Smooth muscle cell of the coronary artery (primary cell): ENCODE results near the gene RCC1. TPM values are rescaled to one million over a fixed set of nuclear protein-coding genes. Genes with fewer than 3 reads are reported as not detected.

Experiments
- total RNA-seq: library from RNA; depleted of rRNA; stranded (reverse); fragments of >200 nt; gene quantifications from 2 replicates; pipeline ENCODE4 v1.2.3, GENCODE V29; 2014; ENCODE audit warnings: low replicate concordance

RCC1 gene, protein sequence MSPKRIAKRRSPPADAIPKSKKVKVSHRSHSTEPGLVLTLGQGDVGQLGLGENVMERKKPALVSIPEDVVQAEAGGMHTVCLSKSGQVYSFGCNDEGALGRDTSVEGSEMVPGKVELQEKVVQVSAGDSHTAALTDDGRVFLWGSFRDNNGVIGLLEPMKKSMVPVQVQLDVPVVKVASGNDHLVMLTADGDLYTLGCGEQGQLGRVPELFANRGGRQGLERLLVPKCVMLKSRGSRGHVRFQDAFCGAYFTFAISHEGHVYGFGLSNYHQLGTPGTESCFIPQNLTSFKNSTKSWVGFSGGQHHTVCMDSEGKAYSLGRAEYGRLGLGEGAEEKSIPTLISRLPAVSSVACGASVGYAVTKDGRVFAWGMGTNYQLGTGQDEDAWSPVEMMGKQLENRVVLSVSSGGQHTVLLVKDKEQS
- total RNA-seq, result 35.1 and 52.5 TPM in 2 replicates

GRCh38 chr1:28505406-28506187 is at the start of gene RCC1:
Gene RCC1 (plus strand): TSS chr1:28506043. CDS start chr1:28529867, 23,824 bp downstream.

GRCh38 chr1:28552758-28553663 is 47.2 kb downstream of the RCC1 start, which contains the start of gene TRNAU1AP:
Gene TRNAU1AP (plus strand): TSS chr1:28553085. CDS start chr1:28553111, 26 bp downstream.

Other genes starting within 250 kb of the RCC1 start
- 12.8 and 18.4 TPM in 2 replicates for gene SESN2, start 246.5 kb upstream of the RCC1 start, total RNA-seq
- 20.2 and 40.0 TPM in 2 replicates for gene MED18, start 177.0 kb upstream of the RCC1 start, total RNA-seq
- 1.9 and 4.3 TPM in 2 replicates for gene PHACTR4, start 136.3 kb upstream of the RCC1 start, total RNA-seq
- gene TRNAU1AP, start 47.0 kb downstream of the RCC1 start, total RNA-seq, result 17.7 and 21.5 TPM in 2 replicates
- gene RAB42, start 86.2 kb downstream of the RCC1 start, total RNA-seq, result 1.5 and 3.2 TPM in 2 replicates
- 54.5 and 65.8 TPM in 2 replicates for gene TAF12, start 137.0 kb downstream of the RCC1 start, total RNA-seq
- gene RNU11, start 142.6 kb downstream of the RCC1 start, total RNA-seq, result not detected in 2 replicates
- gene GMEB1, start 162.7 kb downstream of the RCC1 start, total RNA-seq, result 5.6 and 7.5 TPM in 2 replicates
- 37.4 and 46.9 TPM in 2 replicates for gene YTHDF2, start 230.9 kb downstream of the RCC1 start, total RNA-seq